GM23338 (cell line): ENCODE data around the gene EYS. TPM values are rescaled to one million over a fixed set of nuclear protein-coding genes. Genes with fewer than 3 reads are reported as not detected.

Experiments
- ATAC-seq: fragments of 200-7000 bp; cut with Tn5 transposase; 3 replicates; pipeline ENCODE4 v1.9.1; 2020
- DNase-seq: peaks from one replicate; pipeline ENCODE4 v3.0.0-alpha.2; 2015; ENCODE audit warnings: low spot score
- H2AFZ ChIP-seq: fragments of 200-600 bp; sonication (generic); 2 replicates; pipeline ENCODE4 v1.8.0; 2016; ENCODE audit warnings: antibody characterized with exemption, mild to moderate bottlenecking, moderate library complexity
- H3F3A ChIP-seq: fragments of 200-600 bp; sonication (generic); replicated peaks from 2 replicates; pipeline ENCODE4 v1.8.0; 2017; ENCODE audit warnings: antibody characterized with exemption, mixed run types, low read depth
- H3K27ac ChIP-seq: fragments of 200-600 bp; sonication (generic); 2 replicates; pipeline ENCODE4 v1.6.1; 2016; ENCODE audit warnings: low read depth
- H3K27me3 ChIP-seq: fragments of 200-600 bp; sonication (generic); 2 replicates; pipeline ENCODE4 v1.8.0; 2016; ENCODE audit warnings: mild to moderate bottlenecking, mixed run types, moderate library complexity; ENCODE audit not compliant: insufficient read depth
- H3K36me3 ChIP-seq: fragments of 200-600 bp; sonication (generic); 2 replicates; pipeline ENCODE4 v1.8.0; 2016; ENCODE audit warnings: mild to moderate bottlenecking; ENCODE audit not compliant: insufficient read depth
- H3K4me1 ChIP-seq: fragments of 200-600 bp; sonication (generic); 2 replicates; pipeline ENCODE4 v1.8.0; 2016; ENCODE audit warnings: mild to moderate bottlenecking, moderate library complexity; ENCODE audit not compliant: insufficient read depth
- H3K4me2 ChIP-seq: fragments of 200-600 bp; sonication (generic); 2 replicates; pipeline ENCODE4 v1.7.1; 2017; ENCODE audit warnings: mixed run types
- H3K4me3 ChIP-seq: fragments of 200-600 bp; sonication (generic); 2 replicates; pipeline ENCODE4 v1.6.1; 2016; ENCODE audit warnings: mixed run types
- H3K79me2 ChIP-seq: fragments of 200-600 bp; sonication (generic); replicated peaks from 2 replicates; pipeline ENCODE4 v1.8.0; 2017; ENCODE audit warnings: mild to moderate bottlenecking; ENCODE audit not compliant: insufficient read depth
- H3K9me2 ChIP-seq: fragments of 200-600 bp; sonication (generic); 2 replicates; pipeline ENCODE4 v1.8.0; 2017; ENCODE audit not compliant: insufficient read depth
- H4K20me1 ChIP-seq: fragments of 200-600 bp; sonication (generic); replicated peaks from 2 replicates; pipeline ENCODE4 v1.8.0; 2017; ENCODE audit warnings: mild to moderate bottlenecking; ENCODE audit not compliant: insufficient read depth
- H3K27ac Mint-ChIP-seq: 2 replicates; pipeline ENCODE4 v1.8.0; 2020; ENCODE audit warnings: inconsistent platforms, mild to moderate bottlenecking, moderate library complexity, mixed read lengths
- H3K27me3 Mint-ChIP-seq: 3 replicates; pipeline ENCODE4 v1.8.0; 2022; ENCODE audit warnings: low read depth, mild to moderate bottlenecking, moderate library complexity, mixed read lengths, inconsistent platforms; ENCODE audit not compliant: insufficient read depth, poor library complexity
- H3K36me3 Mint-ChIP-seq: 3 replicates; pipeline ENCODE4 v1.8.0; 2021; ENCODE audit warnings: low read depth, mild to moderate bottlenecking, inconsistent platforms, moderate library complexity, mixed read lengths
- H3K4me1 Mint-ChIP-seq: 3 replicates; pipeline ENCODE4 v1.8.0; 2020; ENCODE audit warnings: mild to moderate bottlenecking, inconsistent platforms, mixed read lengths
- H3K4me3 Mint-ChIP-seq: 3 replicates; pipeline ENCODE4 v1.8.0; 2021; ENCODE audit warnings: moderate library complexity, mild to moderate bottlenecking, inconsistent platforms, mixed read lengths
- H3K9me3 Mint-ChIP-seq: 3 replicates; pipeline ENCODE4 v1.8.0; 2020; ENCODE audit warnings: moderate library complexity, mild to moderate bottlenecking, inconsistent platforms, mixed read lengths
- CREB1 ChIP-seq: fragments of 250-450 bp; sonication (Bioruptor Pico); IDR thresholded peaks from 2 replicates; pipeline ENCODE4 v1.5.0; 2020; ENCODE audit warnings: low read depth, mild to moderate bottlenecking, moderate library complexity
- JUNB ChIP-seq: IDR thresholded peaks from one replicate; pipeline ENCODE4 v1.6.1; 2016; ENCODE audit warnings: antibody characterized with exemption; ENCODE audit not compliant: unreplicated experiment
- POLR2AphosphoS5 ChIP-seq: IDR thresholded peaks from 2 replicates; pipeline ENCODE4 v1.6.1; 2016; ENCODE audit warnings: antibody characterized with exemption, low read depth
- STAT1 ChIP-seq: IDR thresholded peaks from one replicate; pipeline ENCODE4 v1.6.1; 2016; ENCODE audit warnings: antibody characterized with exemption; ENCODE audit not compliant: unreplicated experiment
- ZNF114 ChIP-seq: fragments of 250-450 bp; sonication (Bioruptor Pico); IDR thresholded peaks from 2 replicates; pipeline ENCODE4 v1.5.0; 2020; ENCODE audit warnings: mild to moderate bottlenecking, moderate library complexity
- ZNF331 ChIP-seq: fragments of 250-450 bp; sonication (Bioruptor Pico); IDR thresholded peaks from 2 replicates; pipeline ENCODE4 v1.5.0; 2020; ENCODE audit warnings: low read depth, mild to moderate bottlenecking, moderate library complexity
- polyA plus RNA-seq: library from polyadenylated mRNA; unstranded; fragments of >200 nt; fragmentation: Nextera tagmentation; extraction: Ambion mirVana; gene quantifications from 2 replicates; pipeline ENCODE4 v1.2.1, GENCODE V29; 2016
- total RNA-seq: library from RNA; depleted of rRNA; stranded (reverse); fragments of >200 nt; shearing (Covaris generic); gene quantifications from 2 replicates; pipeline ENCODE4 v1.2.3, GENCODE V29; 2014
- TF ChIP-seq, protein P1 (sequence below): IDR thresholded peaks from one replicate; pipeline ENCODE4 v1.6.1; 2018; ENCODE audit warnings: antibody characterized with exemption; ENCODE audit not compliant: unreplicated experiment
- TF ChIP-seq, protein P2 (sequence below): IDR thresholded peaks from 2 replicates; pipeline ENCODE4 v1.6.1; 2016; ENCODE audit warnings: antibody characterized with exemption
- TF ChIP-seq, protein P3 (sequence below), 2 experiments: fragments of 200-600 bp in 1 of 2; sonication (generic) in 1 of 2; conservative IDR thresholded peaks; 2 replicates each; pipeline versions ENCODE4 v1.5.1 to v1.6.1; 2016 to 2017; ENCODE audit warnings: antibody characterized with exemption in 2 of 2, low read depth in 2 of 2, mild to moderate bottlenecking in 2 of 2, moderate library complexity in 1 of 2

Gene EYS
- total and polyA plus RNA-seq, 2 experiments from 2014 or later: 0.38 to 0.52 TPM

DNA sequence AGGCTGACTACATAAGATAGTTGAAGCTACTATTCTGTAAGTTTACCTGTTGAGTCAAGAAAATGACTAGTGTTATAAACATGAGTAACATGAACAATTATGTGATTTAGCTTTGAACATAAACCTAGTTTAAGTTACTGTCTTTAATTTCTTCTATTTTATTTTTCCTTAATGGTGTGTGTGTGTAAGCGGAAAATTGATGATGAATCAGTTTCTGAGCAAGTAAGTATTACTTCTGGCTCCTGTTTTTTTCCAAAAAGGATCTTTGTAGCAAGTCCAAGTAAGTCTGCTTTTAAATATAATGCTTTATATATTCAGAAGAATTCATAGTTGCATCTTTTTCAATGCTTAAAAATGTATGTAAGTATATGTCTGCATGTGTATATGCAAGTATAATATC lies 786.8 kb downstream of the EYS start (continued):
- TF ChIP-seq, protein P1, sequence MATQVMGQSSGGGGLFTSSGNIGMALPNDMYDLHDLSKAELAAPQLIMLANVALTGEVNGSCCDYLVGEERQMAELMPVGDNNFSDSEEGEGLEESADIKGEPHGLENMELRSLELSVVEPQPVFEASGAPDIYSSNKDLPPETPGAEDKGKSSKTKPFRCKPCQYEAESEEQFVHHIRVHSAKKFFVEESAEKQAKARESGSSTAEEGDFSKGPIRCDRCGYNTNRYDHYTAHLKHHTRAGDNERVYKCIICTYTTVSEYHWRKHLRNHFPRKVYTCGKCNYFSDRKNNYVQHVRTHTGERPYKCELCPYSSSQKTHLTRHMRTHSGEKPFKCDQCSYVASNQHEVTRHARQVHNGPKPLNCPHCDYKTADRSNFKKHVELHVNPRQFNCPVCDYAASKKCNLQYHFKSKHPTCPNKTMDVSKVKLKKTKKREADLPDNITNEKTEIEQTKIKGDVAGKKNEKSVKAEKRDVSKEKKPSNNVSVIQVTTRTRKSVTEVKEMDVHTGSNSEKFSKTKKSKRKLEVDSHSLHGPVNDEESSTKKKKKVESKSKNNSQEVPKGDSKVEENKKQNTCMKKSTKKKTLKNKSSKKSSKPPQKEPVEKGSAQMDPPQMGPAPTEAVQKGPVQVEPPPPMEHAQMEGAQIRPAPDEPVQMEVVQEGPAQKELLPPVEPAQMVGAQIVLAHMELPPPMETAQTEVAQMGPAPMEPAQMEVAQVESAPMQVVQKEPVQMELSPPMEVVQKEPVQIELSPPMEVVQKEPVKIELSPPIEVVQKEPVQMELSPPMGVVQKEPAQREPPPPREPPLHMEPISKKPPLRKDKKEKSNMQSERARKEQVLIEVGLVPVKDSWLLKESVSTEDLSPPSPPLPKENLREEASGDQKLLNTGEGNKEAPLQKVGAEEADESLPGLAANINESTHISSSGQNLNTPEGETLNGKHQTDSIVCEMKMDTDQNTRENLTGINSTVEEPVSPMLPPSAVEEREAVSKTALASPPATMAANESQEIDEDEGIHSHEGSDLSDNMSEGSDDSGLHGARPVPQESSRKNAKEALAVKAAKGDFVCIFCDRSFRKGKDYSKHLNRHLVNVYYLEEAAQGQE: no peak

DNA sequence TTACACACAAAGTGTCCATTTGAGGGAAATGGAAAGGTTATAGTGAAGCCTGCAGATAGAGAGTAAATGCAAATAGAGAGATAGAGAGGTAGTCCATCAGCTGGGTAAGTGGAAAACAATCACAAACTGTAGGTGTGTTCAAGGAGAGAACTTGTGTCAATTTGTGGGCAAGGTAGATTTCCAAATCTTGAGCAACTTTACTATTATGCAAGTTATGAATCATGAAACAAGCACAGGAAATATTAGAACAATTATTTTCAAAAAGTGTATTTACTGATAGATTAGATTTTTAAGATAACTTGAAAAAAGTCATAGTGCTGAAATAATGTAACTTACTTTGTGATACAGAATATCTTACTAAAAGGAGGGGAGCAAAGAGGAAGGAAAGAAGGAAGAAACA lies 792.9 kb downstream of the EYS start:
- no peak for DNase-seq
- H3K4me2 ChIP-seq: no peak overlapping the region
- H3K27ac ChIP-seq: no peak overlapping the region
- no peak for ATAC-seq
- H3K79me2 ChIP-seq: no peaks in the 10 kb centered on the region
- Mint-ChIP-seq H3K4me3 (no peak overlapping the region), H3K27me3 (no peaks in the 10 kb centered on the region), H3K27ac (no peak overlapping the region), H3K9me3 (no peaks in the 10 kb centered on the region; the same call in 2 of the 3 replicates), H3K4me1 (no peaks in the 10 kb centered on the region), H3K36me3 (no peaks in the 10 kb centered on the region)
- H2AFZ ChIP-seq: no peak overlapping the region
- TF ChIP-seq, protein P2, sequence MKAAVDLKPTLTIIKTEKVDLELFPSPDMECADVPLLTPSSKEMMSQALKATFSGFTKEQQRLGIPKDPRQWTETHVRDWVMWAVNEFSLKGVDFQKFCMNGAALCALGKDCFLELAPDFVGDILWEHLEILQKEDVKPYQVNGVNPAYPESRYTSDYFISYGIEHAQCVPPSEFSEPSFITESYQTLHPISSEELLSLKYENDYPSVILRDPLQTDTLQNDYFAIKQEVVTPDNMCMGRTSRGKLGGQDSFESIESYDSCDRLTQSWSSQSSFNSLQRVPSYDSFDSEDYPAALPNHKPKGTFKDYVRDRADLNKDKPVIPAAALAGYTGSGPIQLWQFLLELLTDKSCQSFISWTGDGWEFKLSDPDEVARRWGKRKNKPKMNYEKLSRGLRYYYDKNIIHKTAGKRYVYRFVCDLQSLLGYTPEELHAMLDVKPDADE: no peak
- no peaks in the 10 kb centered on the region for H3F3A ChIP-seq
- H3K9me2 ChIP-seq: no peaks in the 10 kb centered on the region
- no peaks in the 10 kb centered on the region for H4K20me1 ChIP-seq
- H3K36me3 ChIP-seq: no peaks in the 10 kb centered on the region
- no peaks in the 10 kb centered on the region for H3K4me1 ChIP-seq
- no peaks in the 10 kb centered on the region for H3K27me3 ChIP-seq
- no peak overlapping the region for H3K4me3 ChIP-seq

DNA sequence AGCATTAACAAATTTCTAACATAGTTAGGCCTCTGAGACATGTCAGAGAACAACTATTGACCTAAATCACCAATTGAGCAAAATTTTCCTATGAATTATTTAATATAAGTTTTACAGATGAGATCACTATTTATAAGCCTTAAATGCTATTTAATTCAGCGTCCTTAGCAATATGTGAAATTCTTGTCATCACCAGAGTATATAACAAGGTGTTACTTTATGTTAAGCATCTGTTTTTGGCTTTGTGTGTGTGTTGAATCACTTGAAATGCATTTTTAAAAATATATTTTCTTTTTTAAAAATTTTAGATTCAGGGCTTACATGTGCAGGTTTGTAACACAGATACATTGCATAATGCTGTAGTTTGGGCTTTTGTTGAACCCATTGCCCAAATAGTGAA lies 794.1 kb downstream of the EYS start:
- no peak overlapping the region for H3K4me2 ChIP-seq
- H3K79me2 ChIP-seq: no peaks in the 10 kb centered on the region
- H3K36me3 Mint-ChIP-seq: peaks cover 6% of the 10 kb centered on the region
- H3K9me2 ChIP-seq: no peaks in the 10 kb centered on the region
- H2AFZ ChIP-seq: no peak overlapping the region
- H3F3A ChIP-seq: no peaks in the 10 kb centered on the region
- no peaks in the 10 kb centered on the region for H4K20me1 ChIP-seq
- no peak overlapping the region for H3K27ac ChIP-seq
- H3K4me1 Mint-ChIP-seq: no peaks in the 10 kb centered on the region
- no peak for DNase-seq
- no peaks in the 10 kb centered on the region for H3K4me1 ChIP-seq
- H3K27ac Mint-ChIP-seq: no peak overlapping the region
- ATAC-seq: no peak
- peaks cover 10% of the 10 kb centered on the region for H3K9me3 Mint-ChIP-seq
- no peaks in the 10 kb centered on the region for H3K27me3 ChIP-seq
- no peak overlapping the region for H3K4me3 Mint-ChIP-seq
- no peak overlapping the region for H3K4me3 ChIP-seq
- H3K27me3 Mint-ChIP-seq: peaks cover 3% of the 10 kb centered on the region
- H3K36me3 ChIP-seq: no peaks in the 10 kb centered on the region
- TF ChIP-seq ZNF114 (CRISPR knock-in tag): no peak
- no peak for TF ChIP-seq JUNB
- TF ChIP-seq POLR2AphosphoS5: no peak
- TF ChIP-seq, protein P2: no peak
- TF ChIP-seq ZNF331 (CRISPR knock-in tag): no peak
- TF ChIP-seq, protein P3, sequence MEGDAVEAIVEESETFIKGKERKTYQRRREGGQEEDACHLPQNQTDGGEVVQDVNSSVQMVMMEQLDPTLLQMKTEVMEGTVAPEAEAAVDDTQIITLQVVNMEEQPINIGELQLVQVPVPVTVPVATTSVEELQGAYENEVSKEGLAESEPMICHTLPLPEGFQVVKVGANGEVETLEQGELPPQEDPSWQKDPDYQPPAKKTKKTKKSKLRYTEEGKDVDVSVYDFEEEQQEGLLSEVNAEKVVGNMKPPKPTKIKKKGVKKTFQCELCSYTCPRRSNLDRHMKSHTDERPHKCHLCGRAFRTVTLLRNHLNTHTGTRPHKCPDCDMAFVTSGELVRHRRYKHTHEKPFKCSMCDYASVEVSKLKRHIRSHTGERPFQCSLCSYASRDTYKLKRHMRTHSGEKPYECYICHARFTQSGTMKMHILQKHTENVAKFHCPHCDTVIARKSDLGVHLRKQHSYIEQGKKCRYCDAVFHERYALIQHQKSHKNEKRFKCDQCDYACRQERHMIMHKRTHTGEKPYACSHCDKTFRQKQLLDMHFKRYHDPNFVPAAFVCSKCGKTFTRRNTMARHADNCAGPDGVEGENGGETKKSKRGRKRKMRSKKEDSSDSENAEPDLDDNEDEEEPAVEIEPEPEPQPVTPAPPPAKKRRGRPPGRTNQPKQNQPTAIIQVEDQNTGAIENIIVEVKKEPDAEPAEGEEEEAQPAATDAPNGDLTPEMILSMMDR (conservative IDR thresholded peaks at IDR 0.05; ENCODE audit: low read depth in 2 of 2): no peak
- TF ChIP-seq CREB1: no peak
- TF ChIP-seq STAT1: no peak
